ENCODE data around the gene CCDC86.

The CCDC86 gene

GRCh38 chr11:60899046-60899936 is 57.4 kb downstream of the CCDC86 start:
- DNase-seq = no peak

GRCh38 chr11:60899977-60900376 is 58.1 kb downstream of the CCDC86 start:
- no peak for DNase-seq

All from activated CD8-positive, alpha-beta memory T cell treated with anti-CD3 and anti-CD28 coated beads, Interleukin-2, amount 50 U/mL, for 4 hours (primary cell).